Activated CD8-positive, alpha-beta memory T cell treated with anti-CD3 and anti-CD28 coated beads, Interleukin-2, amount 50 U/mL, for 24 hours (primary cell): ENCODE measurements around the gene POLD3.
A peak's percentile ranks its signal among the peaks of the same experiment; 100 is the strongest.

Experiments
- DNase-seq: peaks from one replicate; pipeline ENCODE4 v3.0.0-alpha.2; 2020; ENCODE audit errors: extremely low read depth

POLD3 gene, protein sequence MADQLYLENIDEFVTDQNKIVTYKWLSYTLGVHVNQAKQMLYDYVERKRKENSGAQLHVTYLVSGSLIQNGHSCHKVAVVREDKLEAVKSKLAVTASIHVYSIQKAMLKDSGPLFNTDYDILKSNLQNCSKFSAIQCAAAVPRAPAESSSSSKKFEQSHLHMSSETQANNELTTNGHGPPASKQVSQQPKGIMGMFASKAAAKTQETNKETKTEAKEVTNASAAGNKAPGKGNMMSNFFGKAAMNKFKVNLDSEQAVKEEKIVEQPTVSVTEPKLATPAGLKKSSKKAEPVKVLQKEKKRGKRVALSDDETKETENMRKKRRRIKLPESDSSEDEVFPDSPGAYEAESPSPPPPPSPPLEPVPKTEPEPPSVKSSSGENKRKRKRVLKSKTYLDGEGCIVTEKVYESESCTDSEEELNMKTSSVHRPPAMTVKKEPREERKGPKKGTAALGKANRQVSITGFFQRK

DNA sequence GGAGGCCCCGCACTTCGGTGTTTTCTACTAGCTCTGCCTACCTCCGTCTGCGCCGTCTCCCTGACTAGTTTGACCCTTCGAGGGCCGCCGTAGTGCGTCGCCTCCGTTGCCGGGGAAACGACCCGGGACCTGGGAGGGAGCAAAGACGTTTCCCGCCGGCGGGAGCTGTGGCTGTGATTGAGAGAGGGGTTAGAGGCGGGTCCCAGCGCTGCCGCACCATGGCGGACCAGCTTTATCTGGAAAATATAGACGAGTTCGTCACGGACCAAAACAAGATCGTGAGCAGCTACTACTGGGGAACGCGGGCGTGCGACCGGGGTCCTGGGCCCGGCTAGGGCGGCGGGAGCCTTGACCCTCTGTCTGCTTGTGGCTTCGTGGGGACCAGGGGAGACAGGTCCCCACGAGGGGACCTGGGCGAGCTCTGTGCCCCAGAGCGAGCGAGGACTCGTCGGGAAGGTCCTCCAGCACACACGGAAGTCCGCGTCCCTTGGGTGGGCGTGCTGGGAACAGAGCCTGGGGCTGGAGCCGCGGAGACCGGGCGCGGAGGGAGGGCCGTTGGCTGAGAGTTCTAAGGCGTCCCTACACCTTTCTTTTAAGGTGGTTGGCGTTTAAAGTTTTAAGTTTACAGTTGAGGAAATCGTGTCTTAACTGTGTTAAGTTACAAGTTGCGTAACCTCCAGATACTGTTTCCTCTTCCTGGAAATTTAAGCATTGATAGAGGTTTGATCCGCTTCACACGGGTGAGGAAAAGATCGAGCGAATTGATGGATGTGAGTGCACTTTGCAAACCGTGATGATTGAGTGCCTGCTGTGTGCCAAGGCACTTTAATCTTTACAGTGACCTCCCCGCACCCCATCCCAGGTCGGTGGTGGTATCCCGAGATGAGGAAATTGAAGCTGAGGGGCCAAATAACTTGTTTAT is at the start of gene POLD3:
Gene POLD3, plus strand, starts transcription at position 142 of the 922 bp plus-strand sequence. Its CDS starts 77 bp downstream, at position 219.
- DNase-seq: peak; percentile 85

DNA sequence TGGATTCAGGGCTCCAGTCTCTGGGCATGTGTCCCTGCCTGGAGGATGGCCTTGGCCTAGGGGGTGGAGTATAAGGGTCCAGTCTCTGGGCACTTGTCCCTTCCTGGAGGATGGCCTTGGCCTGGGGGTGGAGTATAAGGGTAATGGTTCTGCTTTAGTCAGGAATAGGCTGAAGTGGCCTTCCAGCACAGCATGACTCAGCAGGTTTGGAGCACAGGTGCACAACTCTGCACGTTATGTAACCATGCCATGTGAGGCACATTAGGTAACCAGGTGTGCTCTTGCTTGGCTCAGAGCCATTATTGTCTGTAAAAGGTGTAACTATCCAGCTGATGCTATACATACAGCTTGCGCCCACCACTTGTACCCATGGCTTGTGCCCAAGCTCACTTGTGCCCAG is 48.4 kb upstream of the POLD3 start:
- DNase-seq: no peak

DNA sequence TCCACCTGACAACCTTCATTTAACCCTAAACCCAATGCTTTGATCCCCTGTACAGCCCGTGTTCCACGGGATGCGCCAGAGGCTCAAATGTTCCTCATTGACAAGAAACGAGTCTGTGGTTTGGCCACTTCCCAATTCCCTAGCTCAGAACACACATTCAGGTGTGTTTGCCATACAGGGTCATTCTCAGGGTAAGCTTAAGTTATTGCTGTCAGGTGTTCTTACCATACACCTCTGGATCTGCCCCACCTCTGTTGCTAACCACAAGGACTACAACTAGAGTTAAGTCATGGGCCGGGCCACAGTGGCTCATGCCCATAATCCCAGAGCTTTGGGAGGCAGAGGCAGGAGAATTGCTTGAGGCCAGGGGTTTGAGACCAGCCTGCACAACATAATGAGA is 45.6 kb upstream of the POLD3 start:
- no peak for DNase-seq

DNA sequence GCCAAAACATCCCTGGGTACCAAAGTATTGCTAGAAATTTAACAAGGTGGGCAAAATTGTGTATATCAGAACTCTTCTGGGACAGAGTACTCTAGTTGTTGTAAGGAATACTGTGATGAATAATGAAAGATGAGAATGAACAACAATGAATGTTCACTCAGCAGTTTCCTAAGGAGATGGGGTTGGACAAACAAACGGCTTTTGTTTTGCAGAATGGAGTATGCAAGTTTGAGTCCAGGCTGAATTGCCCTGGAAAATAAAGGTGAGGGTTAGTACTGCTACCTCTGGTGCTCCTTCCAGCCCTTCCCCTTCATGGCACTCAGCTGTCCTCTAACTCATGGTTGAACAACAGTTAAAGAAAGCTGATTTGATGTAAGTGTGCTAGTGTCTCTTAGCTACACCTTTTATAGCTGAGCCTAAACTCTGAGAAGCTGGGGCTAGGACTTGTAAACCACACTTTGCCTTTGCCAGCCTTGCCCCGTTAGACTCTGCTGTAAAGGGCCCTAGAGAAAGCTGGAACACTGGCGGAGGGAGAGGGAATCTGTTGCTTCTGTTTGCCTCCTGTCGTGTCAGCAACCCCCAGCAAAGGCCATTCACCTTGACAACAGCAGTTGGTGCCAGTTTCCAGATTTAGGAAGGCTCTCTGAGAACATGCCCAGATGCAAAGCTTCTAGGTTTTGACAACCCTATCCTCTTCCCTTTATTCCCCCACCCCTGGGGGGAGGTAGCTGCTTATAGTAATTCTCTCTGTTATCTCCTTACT is 41.2 kb upstream of the POLD3 start:
- no peak for DNase-seq

DNA sequence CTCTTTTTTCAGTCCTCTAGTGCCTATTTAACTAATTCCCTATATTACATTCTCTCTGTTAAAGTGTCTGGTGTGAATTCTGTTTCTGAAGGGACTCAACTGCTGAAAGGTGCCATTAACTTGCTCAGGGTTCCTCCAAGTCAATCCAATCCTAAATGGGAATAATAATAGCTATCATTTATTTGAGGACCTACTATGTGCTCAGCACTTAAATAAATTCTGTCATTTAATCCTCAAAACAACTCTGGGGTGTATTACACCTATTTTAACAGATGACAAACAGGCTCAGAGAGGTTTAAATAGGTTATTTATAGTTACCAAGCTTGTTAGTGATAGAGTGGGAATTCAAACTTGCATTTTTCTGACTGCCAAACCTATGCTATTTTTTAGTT is 40.6 kb upstream of the POLD3 start:
- no peak for DNase-seq

DNA sequence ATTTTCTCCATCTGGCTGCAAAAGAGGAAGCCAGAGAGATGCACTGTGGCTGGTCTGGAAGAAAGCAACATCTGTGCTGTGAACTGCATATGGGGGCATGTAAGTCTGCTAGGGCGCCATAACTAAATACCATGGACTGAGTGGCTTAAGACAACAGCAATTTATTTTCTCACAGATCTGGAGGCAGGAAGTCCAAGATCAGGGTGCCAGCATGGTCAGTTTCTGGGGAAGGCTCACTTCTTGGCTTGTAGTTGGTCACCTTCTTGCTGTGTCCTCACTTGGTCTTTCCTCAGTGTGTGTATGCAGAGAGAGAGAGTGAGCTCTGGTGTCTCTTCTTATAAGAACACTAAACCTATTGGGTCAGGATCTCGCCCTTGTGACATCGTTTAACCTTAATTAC is 34.9 kb upstream of the POLD3 start:
- DNase-seq: no peak

DNA sequence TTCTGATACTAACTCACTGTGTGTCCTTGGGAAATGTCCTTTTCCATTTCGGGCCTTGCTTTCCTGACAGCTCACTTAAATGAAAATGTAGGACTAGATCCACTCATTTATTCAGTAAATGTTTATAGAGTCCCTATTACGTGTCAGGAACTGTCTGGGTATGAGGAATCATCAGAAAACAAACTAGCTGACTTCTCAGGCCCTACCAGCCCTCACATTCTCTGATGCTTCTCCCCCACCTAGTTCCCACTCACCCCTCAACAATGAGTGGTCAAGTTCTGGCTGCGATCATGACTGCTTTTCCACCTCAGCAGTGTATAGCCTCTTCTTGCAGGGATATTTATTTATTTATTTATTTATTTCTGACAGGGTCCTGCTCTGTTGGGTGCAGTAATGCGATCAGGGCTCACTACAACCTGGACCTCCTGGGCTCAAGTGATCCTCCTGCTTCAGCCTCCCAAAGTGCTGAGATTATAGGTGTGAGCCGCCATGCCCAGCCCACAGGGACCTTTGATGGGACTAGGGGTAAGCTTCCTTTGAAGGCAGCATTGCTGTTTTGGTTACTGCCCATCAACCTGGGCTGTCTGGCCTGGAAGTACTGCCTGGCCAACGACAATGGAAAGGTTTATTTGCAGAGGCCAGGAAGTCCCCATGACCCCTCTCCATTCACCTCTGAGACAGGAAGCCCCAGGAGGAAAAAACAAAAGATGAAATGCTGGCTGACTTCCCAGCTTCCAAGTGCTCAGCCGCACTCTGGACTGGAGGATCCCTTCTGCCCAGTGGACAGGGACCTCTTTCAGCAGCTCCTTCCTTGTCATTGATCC is 33.1 kb upstream of the POLD3 start:
- DNase-seq: no peak

DNA sequence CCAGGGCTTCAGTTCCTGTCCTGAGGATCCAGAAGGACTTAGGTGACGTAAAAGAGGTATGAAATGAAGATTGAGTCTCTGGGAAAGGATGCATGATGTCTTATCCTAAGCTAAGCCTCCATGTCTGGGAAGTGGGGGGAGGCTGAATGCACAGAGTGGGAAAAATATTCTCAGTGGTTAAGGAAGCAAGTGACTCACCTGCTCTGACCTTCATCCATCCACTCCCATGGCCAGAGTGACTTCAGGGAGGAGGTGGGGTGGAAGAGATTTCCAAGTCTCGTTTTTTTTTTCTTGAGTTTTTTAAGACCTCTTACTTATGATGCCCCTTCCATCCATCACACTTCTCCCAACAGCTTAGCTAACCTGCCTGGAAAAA is 32.5 kb upstream of the POLD3 start:
- DNase-seq: no peak

DNA sequence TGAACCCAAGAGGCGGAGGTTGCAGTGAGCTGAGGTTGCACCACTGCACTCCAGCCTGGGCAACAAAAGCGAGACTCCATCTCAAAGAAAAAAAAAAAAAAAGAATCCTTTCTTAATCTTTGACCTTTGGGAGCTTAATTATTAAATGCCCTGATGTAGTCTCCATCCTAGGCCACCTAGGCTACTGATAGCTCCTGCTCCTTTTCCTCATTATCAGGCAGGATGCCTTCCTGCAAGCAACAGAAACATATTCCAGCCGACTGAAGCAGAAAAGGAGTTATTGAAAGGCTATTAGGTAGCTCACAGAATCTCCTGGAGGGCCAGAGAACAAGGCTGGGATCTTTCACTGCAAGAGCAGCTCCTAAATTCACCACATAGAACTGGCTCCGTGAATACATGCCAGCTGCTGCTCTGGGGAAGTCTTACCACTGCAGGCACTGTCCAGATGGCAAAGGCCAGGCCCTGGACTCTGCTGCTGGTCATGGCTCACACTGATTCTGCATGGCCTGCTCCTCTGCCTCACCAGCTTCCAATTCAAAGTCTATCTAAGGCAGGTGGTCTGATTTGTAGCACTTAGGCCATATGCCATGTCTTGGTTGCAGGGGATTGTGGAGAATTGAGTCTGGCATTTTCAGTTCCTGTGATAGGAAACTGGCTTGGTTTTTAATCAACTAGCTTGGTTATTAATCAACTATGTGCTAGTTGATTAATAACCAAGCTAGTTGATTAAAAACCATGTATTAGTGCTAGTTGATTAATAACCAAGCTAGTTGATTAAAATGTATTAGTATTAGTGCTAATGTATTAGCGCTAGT is 26.0 kb upstream of the POLD3 start:
- no peak for DNase-seq

DNA sequence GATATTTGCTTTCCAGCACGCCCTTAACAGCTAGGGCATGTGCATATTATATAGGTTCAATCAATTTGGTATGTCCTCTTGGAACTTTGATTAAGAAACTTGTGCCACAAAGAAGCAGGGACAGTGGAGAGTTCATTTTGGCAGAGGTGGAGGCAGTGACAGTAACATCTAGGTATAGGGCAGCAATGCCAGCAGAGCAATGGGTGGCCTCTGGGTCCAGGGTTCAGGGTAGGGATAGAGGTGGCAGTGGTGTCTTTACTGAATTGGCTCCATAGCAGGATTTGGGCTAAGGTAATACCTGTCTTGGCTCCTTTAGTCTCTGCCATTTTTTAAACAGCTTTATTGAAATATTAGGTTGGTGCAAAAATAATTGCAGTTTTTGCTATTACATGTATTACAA is 24.4 kb upstream of the POLD3 start:
- no peak for DNase-seq

DNA sequence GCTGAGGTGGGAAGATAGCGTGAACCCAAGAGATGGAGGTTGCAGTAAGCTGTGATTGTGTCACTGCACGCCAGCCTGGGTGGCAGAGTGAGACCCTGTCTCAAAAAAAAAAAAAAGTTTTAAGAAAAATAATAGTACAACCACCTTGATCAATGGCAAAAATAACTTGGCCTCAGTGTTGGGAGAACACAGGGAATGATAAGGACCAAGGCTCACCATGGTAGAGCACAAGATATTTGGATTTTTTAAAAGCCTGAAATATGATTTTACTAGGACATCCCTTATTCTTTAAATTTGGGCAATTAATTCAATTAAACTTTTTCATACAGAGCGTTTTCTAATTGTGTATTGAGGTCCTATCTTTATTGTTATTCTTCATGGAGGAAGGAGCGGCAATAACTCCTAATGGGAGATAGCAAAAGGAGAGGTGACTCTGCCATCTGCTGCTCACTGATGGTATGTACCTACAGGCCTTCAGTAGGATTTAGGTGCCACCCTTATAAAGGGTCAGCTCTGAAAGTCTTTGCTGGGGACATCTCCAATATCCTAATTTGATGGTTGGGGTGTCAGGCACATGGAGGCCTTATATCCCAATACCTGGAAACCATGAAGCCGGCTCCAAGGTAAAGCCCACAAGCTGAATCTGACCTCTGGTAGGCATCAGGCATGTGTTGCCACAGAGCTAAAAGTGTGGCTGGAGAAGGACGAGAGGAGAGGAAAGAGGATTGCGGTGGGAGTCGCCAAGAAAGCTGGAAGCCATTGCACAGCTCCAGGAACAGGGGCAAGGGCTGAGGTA is 21.9 kb upstream of the POLD3 start:
- no peak for DNase-seq

DNA sequence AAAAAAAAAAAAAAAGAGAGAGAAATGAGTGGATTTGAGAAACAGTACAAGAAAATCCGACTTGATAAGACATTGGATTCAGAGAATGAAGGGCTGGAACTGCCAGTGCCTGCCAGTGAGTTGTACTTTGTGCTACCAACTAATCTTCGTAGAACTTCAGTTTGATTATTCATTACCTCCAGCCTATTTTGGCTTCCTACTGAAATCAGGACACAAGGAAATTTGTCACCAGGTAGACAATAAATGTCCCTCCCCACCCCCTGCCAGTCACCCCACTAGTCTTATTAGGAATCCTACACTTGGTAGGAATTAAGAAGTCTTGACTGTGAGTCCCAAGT is 21.4 kb upstream of the POLD3 start:
- no peak for DNase-seq

DNA sequence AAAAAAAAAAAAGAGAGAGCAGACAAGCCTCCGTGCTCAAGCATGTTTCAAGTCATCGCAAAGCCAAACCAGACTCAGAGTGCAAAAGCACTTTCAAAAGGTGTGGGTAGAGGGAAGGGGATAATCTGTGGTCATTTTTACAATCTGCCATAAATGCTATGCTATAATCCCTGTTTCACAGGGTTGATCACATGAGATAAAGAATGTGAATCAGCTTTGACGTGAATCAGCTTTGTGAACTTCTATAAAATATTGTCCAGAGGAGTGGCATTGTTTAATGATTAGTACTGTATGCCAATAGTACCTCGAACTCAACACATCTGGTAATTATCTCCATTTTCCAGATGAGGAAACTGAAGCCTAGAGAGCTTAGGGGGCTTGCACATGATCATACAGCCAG is 20.0 kb upstream of the POLD3 start:
- no peak for DNase-seq

DNA sequence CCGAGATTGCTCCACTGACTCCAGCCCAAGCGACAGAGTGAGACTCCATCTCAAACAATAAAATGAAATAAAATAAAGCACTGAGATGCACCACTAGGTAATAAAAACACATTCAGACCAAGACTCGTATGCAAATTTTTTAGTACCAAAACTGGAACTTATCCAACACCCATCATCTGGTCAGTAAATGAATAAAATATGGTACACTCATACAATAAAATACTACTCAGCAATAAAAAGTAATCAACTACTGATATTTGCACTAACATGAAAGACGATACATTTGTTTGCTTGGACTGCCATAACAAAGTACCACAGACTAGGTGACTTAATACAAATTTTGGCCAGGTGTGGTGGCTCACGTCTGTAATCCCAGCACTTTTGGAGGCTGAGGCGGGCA is 17.8 kb upstream of the POLD3 start:
- no peak for DNase-seq

DNA sequence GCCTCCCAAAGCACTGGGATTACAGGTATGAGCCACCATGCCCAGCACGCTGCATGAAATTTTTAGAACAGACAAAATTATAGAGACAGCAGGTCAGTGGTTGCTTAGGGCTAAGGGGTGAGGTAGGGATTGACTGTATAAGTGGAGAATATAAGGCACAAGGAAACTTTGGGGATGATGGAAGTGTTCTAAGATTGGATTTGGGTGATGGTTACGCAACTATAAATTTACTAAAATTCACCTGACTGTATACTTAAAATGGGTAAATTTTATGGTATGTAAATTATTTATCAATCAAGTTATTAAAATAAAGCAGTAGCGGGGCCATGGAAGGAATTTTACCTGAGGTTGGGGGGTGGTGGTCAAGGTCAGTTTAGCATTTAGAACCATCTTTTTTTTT is 16.4 kb upstream of the POLD3 start:
- no peak for DNase-seq

DNA sequence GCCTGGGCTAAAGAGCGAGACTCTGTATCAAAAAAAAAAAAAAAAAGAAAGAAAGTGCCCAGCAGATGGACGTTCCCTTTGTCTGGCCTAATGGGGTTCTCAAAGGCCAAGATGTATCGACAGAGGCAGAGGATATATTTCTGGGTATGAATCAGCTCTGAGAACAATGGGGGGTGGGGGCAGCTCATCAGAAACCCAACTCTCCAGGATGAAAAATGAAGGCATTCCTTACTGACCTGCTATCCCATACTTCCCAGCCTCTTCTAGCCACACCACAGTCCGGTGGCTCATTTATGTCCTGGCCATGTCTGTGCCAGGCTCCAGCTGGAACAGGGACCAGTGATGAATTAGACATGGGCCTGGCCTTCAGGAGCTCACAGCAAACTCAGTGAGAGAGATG is 15.2 kb upstream of the POLD3 start:
- DNase-seq: no peak

DNA sequence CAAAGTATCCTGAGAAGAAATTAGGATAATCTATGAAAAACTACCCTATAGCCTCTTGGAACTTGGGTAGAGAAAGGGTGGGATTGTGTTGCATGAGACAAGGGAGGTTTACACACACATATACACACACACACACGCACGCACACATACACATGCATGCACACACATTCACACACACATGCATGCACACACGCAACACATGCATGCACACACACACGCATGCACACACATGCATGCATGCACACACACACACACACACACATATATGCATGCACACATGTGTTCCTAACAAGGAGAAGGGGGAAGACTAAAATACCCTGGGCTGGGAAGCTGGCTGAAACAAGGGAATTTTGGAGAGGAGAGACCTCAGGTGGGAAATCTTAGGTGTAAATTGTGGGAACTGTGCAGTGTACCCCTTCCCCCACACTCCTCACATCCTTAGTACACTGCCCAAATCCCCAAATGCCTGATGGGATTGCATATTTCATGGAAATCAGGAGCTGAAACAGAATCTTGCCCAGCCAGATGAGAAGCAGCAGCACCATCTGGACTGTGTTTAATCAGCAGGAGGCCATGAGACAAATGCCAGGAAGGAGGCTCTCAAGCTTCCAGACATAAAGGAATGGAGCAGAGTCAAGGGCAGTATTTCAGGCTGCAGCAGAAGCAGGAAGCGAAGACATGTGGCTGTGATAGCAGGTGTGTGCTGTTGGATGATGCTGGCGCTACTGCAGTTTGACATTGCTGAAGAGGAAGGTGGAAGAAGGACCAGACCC is 14.6 kb upstream of the POLD3 start:
- DNase-seq: no peak

DNA sequence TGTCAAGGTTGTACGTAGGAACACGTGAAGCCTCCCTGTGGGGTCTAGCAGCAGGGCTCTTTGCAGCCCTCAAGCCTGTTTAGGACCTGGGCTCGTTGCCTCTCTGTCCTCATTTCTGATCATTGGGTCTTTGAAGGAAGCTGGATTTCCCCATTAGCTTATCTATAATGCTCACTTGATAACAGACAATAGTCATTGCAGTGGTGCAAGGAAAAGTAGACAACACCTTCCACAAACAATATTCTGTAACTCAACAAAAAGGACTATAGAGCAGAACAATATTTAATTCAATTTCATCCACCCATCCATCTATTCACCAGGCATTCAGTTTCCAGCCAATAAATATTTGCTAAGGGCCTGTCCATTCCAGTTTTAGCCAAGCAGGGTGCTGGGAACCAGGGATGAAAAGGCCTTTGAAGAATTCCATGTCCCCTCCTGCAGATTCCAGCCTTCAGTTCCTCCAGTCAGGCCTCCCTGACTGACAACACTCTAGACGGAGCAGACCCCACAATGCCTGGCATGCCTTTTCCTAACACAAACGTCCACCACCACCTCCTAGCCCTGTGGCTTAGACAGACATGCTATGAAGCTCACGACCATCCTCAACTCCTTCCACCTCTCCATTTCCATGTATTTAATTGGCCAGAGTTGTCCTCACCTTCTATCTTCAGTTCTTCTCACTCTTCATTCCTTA is 12.7 kb upstream of the POLD3 start:
- DNase-seq: no peak
